ENCODE data around the gene NDUFB3.

DNA sequence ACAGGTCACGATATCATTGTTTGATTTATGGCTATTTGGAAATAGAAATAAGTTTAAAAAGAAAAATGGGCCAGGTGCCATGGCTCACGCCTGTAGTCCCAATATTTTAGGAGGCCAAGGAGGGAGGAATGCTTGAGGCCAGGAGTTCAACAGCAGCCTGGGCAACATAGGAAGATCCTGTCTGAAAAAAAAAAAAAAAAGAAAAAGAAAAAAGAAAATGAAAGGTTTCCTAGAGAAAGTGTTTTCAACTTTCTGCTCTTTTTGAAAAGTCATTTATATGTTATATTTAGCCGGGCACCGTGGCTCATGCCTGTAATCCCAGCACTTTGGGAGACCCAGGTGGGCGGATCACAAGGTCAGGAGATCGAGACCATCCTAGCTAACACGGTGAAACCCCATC, 3.2 kb downstream of the NDUFB3 start:
- TF ChIP-seq, protein P1, sequence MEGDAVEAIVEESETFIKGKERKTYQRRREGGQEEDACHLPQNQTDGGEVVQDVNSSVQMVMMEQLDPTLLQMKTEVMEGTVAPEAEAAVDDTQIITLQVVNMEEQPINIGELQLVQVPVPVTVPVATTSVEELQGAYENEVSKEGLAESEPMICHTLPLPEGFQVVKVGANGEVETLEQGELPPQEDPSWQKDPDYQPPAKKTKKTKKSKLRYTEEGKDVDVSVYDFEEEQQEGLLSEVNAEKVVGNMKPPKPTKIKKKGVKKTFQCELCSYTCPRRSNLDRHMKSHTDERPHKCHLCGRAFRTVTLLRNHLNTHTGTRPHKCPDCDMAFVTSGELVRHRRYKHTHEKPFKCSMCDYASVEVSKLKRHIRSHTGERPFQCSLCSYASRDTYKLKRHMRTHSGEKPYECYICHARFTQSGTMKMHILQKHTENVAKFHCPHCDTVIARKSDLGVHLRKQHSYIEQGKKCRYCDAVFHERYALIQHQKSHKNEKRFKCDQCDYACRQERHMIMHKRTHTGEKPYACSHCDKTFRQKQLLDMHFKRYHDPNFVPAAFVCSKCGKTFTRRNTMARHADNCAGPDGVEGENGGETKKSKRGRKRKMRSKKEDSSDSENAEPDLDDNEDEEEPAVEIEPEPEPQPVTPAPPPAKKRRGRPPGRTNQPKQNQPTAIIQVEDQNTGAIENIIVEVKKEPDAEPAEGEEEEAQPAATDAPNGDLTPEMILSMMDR (IDR thresholded peaks at IDR 0.05) = no peak
- TF ChIP-seq EP300 (IDR thresholded peaks at IDR 0.05) = no peak
- TF ChIP-seq POLR2AphosphoS5 (IDR thresholded peaks at IDR 0.05) = no peak
- no peak for TF ChIP-seq POLR2A (IDR thresholded peaks at IDR 0.05)

Data from gastroesophageal sphincter (tissue), 3 donors.